ENCODE measurements around the gene AMER1. TPM values are rescaled to one million over a fixed set of nuclear protein-coding genes. Genes with fewer than 3 reads are reported as not detected.

Gene AMER1
- polyA plus RNA-seq, 1 donor (not counting 4 experiments of a cell fraction or from before 2014, with no cell fraction given): 1.3 TPM

GRCh38 chrX:64196606-64197005 is 8.9 kb downstream of the AMER1 start:
- FAIRE-seq (no peak), DNase-seq (ENCODE audit: low read depth, low spot score) (no peak)
- H3K4me2 ChIP-seq (ENCODE audit: control insufficient read depth, extremely low read depth, insufficient read depth, low read depth, low read length): no peak overlapping the region
- H3K9me1 ChIP-seq (ENCODE audit: control insufficient read depth, extremely low read depth, insufficient read depth, low read length): no peaks in the 10 kb centered on the region
- H3K4me3 ChIP-seq (ENCODE audit: control insufficient read depth in 2 of 3, extremely low read depth in 1 of 3, insufficient read depth in 2 of 3, low read depth in 1 of 3, low read length in 3 of 3): no peak overlapping the region
- H3K9me3 ChIP-seq (ENCODE audit: control insufficient read depth, low read depth, low read length): no peaks in the 10 kb centered on the region
- no peaks in the 10 kb centered on the region for H4K20me1 ChIP-seq (ENCODE audit: control insufficient read depth, extremely low read depth, insufficient read depth, low read length)
- H3K27me3 ChIP-seq (ENCODE audit: control insufficient read depth, extremely low read depth, insufficient read depth, low read length): no peaks in the 10 kb centered on the region
- TF ChIP-seq EZH2 (IDR thresholded peaks at IDR 0.05; ENCODE audit: low read length): no peak
- TF ChIP-seq CTCF (optimal IDR thresholded peaks at IDR 0.05 in 1 of 3, IDR thresholded peaks at IDR 0.05 in 1 of 3, conservative IDR thresholded peaks at IDR 0.05 in 1 of 3; ENCODE audit: extremely low read depth in 1 of 3, insufficient read depth in 2 of 3, low read length in 3 of 3): no peak
- H3K27ac ChIP-seq (ENCODE audit: control insufficient read depth, insufficient read depth, low read length): no peak overlapping the region
- H3K36me3 ChIP-seq (ENCODE audit: control insufficient read depth in 2 of 2, extremely low read depth in 1 of 2, insufficient read depth in 2 of 2, low read length in 2 of 2): peaks cover 0 to 1% of the 10 kb centered on the region in 2 experiments
- no peak overlapping the region for H2AFZ ChIP-seq (ENCODE audit: control insufficient read depth, low read length)
- H3K4me1 ChIP-seq (ENCODE audit: control insufficient read depth, extremely low read depth, insufficient read depth, low read length): no peaks in the 10 kb centered on the region
- no peaks in the 10 kb centered on the region for H3K79me2 ChIP-seq (ENCODE audit: control insufficient read depth, insufficient read depth, low read length)
- dilution Hi-C loops (cut with MboI; ENCODE audit: extremely low pct_ligation_motif_present, low sequenced_read_pairs): no loop called here
- no peak overlapping the region for H3K9ac ChIP-seq (ENCODE audit: control insufficient read depth, extremely low read depth, insufficient read depth, low read length)

GRCh38 chrX:64195862-64196261 is 9.6 kb downstream of the AMER1 start:
- no peak for FAIRE-seq
- H3K9me1 ChIP-seq (ENCODE audit: control insufficient read depth, extremely low read depth, insufficient read depth, low read length): no peaks in the 10 kb centered on the region
- H3K9me3 ChIP-seq (ENCODE audit: control insufficient read depth, low read depth, low read length): no peaks in the 10 kb centered on the region
- H3K27ac ChIP-seq (ENCODE audit: control insufficient read depth, insufficient read depth, low read length): no peak overlapping the region
- no peak overlapping the region for H3K4me2 ChIP-seq (ENCODE audit: control insufficient read depth, extremely low read depth, insufficient read depth, low read depth, low read length)
- no peak overlapping the region for H3K9ac ChIP-seq (ENCODE audit: control insufficient read depth, extremely low read depth, insufficient read depth, low read length)
- H3K4me1 ChIP-seq (ENCODE audit: control insufficient read depth, extremely low read depth, insufficient read depth, low read length): no peaks in the 10 kb centered on the region
- no peaks in the 10 kb centered on the region for H3K27me3 ChIP-seq (ENCODE audit: control insufficient read depth, extremely low read depth, insufficient read depth, low read length)
- no peak overlapping the region for H2AFZ ChIP-seq (ENCODE audit: control insufficient read depth, low read length)
- H3K79me2 ChIP-seq (ENCODE audit: control insufficient read depth, insufficient read depth, low read length): no peaks in the 10 kb centered on the region
- DNase-seq (ENCODE audit: low read depth, low spot score): no peak
- H3K36me3 ChIP-seq (ENCODE audit: control insufficient read depth in 2 of 2, extremely low read depth in 1 of 2, insufficient read depth in 2 of 2, low read length in 2 of 2): peaks cover 0 to 1% of the 10 kb centered on the region in 2 experiments
- dilution Hi-C loops (cut with MboI; ENCODE audit: extremely low pct_ligation_motif_present, low sequenced_read_pairs): no loop called here
- TF ChIP-seq CTCF (optimal IDR thresholded peaks at IDR 0.05 in 1 of 3, IDR thresholded peaks at IDR 0.05 in 1 of 3, conservative IDR thresholded peaks at IDR 0.05 in 1 of 3; ENCODE audit: extremely low read depth in 1 of 3, insufficient read depth in 2 of 3, low read length in 3 of 3): no peak
- no peak overlapping the region for H3K4me3 ChIP-seq (ENCODE audit: control insufficient read depth in 2 of 3, extremely low read depth in 1 of 3, insufficient read depth in 2 of 3, low read depth in 1 of 3, low read length in 3 of 3)
- H4K20me1 ChIP-seq (ENCODE audit: control insufficient read depth, extremely low read depth, insufficient read depth, low read length): no peaks in the 10 kb centered on the region

All from keratinocyte (primary cell).